SK-N-SH treated with all-trans-retinoic acid at 6 μM for 48 hours (cell line): ENCODE data around the gene HLF.

Experiments
- ESRRG ChIP-seq: fragments of 250-450 bp; sonication (Bioruptor Pico); IDR thresholded peaks from 2 replicates; pipeline ENCODE4 v1.6.1; 2021; ENCODE audit warnings: mild to moderate bottlenecking
- ISL1 ChIP-seq: fragments of 250-450 bp; sonication (Bioruptor Pico); IDR thresholded peaks from 2 replicates; pipeline ENCODE4 v2.1.2; 2022; ENCODE audit warnings: mild to moderate bottlenecking, moderate library complexity
- PPARA ChIP-seq: fragments of 250-450 bp; sonication (Bioruptor Pico); IDR thresholded peaks from 2 replicates; pipeline ENCODE4 v1.5.0; 2020; ENCODE audit warnings: mild to moderate bottlenecking, borderline replicate concordance
- RARB ChIP-seq: fragments of 250-450 bp; sonication (Bioruptor Pico); IDR thresholded peaks from 2 replicates; pipeline ENCODE4 v1.8.0; 2021; ENCODE audit warnings: mild to moderate bottlenecking, moderate library complexity
- SNAI2 ChIP-seq: fragments of 250-450 bp; sonication (Bioruptor Pico); IDR thresholded peaks from 2 replicates; pipeline ENCODE4 v1.5.0; 2020; ENCODE audit warnings: mild to moderate bottlenecking, moderate library complexity
- TCF4 ChIP-seq: fragments of 250-450 bp; sonication (Bioruptor Pico); IDR thresholded peaks from 2 replicates; pipeline ENCODE4 v1.8.0; 2021; ENCODE audit warnings: mild to moderate bottlenecking, moderate library complexity, borderline replicate concordance
- ZFP3 ChIP-seq: fragments of 250-450 bp; sonication (Bioruptor Pico); IDR thresholded peaks from 2 replicates; pipeline ENCODE4 v1.5.0; 2020; ENCODE audit warnings: mild to moderate bottlenecking, moderate library complexity
- ZFP30 ChIP-seq: fragments of 450-650 bp; formaldehyde crosslinking; IDR thresholded peaks from 2 replicates; pipeline ENCODE4 v1.5.0; 2022; ENCODE audit warnings: mild to moderate bottlenecking, moderate library complexity
- ZNF565 ChIP-seq: fragments of 450-650 bp; formaldehyde crosslinking; conservative IDR thresholded peaks from 2 replicates; pipeline ENCODE4 v1.5.0; 2020; ENCODE audit warnings: low read depth, mild to moderate bottlenecking, moderate library complexity
- ZNF8 ChIP-seq: fragments of 450-650 bp; formaldehyde crosslinking; IDR thresholded peaks from 2 replicates; pipeline ENCODE4 v1.5.0; 2020; ENCODE audit warnings: mild to moderate bottlenecking, moderate library complexity
- TF ChIP-seq, protein P1 (sequence below): fragments of 250-450 bp; sonication (Bioruptor Pico); IDR thresholded peaks from 2 replicates; pipeline ENCODE4 v1.8.0; 2020; ENCODE audit warnings: mild to moderate bottlenecking, moderate library complexity, borderline replicate concordance
- TF ChIP-seq, protein P2 (sequence below): fragments of 250-450 bp; sonication (Bioruptor Pico); IDR thresholded peaks from 2 replicates; pipeline ENCODE4 v1.8.0; 2021; ENCODE audit warnings: low read depth, mild to moderate bottlenecking, moderate library complexity, borderline replicate concordance

DNA sequence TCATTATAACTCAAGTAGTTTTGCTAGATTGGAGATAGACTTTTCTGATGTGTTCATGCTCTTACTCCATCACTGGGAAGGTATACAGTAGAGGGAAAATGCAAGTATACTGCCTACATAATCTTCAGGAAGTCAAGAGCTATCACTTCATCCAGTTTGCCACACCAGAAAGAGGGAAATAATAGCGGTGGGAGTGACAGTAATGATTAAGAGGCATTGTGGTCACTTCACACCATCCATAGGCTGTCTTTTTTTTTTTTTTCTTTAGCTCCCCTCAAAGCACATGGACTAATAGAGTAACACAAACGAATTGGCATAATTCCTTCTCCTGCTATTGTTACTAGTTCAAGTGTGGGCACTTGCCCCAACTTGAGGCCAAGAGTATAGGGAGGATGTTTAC is 28.4 kb upstream of the HLF start:
- TF ChIP-seq TCF4 (CRISPR knock-in tag), result no peak
- no peak for TF ChIP-seq ZFP30 (CRISPR knock-in tag)
- TF ChIP-seq PPARA (CRISPR knock-in tag), result no peak
- TF ChIP-seq, protein P1, sequence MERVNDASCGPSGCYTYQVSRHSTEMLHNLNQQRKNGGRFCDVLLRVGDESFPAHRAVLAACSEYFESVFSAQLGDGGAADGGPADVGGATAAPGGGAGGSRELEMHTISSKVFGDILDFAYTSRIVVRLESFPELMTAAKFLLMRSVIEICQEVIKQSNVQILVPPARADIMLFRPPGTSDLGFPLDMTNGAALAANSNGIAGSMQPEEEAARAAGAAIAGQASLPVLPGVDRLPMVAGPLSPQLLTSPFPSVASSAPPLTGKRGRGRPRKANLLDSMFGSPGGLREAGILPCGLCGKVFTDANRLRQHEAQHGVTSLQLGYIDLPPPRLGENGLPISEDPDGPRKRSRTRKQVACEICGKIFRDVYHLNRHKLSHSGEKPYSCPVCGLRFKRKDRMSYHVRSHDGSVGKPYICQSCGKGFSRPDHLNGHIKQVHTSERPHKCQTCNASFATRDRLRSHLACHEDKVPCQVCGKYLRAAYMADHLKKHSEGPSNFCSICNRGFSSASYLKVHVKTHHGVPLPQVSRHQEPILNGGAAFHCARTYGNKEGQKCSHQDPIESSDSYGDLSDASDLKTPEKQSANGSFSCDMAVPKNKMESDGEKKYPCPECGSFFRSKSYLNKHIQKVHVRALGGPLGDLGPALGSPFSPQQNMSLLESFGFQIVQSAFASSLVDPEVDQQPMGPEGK, result no peak
- TF ChIP-seq SNAI2 (CRISPR knock-in tag), result no peak
- TF ChIP-seq ZNF565 (CRISPR knock-in tag), result no peak
- TF ChIP-seq ZNF8 (CRISPR knock-in tag), result no peak
- TF ChIP-seq ZFP3 (CRISPR knock-in tag), result no peak
- TF ChIP-seq ESRRG (CRISPR knock-in tag), result no peak
- TF ChIP-seq RARB, result no peak
- no peak for TF ChIP-seq ISL1 (CRISPR knock-in tag)
- TF ChIP-seq, protein P2, sequence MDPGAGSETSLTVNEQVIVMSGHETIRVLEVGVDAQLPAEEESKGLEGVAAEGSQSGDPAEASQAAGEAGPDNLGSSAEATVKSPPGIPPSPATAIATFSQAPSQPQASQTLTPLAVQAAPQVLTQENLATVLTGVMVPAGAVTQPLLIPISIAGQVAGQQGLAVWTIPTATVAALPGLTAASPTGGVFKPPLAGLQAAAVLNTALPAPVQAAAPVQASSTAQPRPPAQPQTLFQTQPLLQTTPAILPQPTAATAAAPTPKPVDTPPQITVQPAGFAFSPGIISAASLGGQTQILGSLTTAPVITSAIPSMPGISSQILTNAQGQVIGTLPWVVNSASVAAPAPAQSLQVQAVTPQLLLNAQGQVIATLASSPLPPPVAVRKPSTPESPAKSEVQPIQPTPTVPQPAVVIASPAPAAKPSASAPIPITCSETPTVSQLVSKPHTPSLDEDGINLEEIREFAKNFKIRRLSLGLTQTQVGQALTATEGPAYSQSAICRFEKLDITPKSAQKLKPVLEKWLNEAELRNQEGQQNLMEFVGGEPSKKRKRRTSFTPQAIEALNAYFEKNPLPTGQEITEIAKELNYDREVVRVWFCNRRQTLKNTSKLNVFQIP, result no peak
